ENCODE measurements around the gene COMMD9.
A peak's percentile ranks its signal among the peaks of the same experiment; 100 is the strongest.
"Not testable (repeated sequence)": the region's sequence is repeated elsewhere in the genome, so short reads cannot be mapped to it uniquely, and the experiment has no call there.

The COMMD9 gene

GRCh38 chr11:36289226-36289852, at the start of gene COMMD9:
TSS of gene COMMD9 (minus strand) at chr11:36289424. CDS start at chr11:36289412, 12 bp downstream.
- Histone ChIP-seq H3K4me1 (ENCODE audit: insufficient read depth, low read length) (no peaks in the 10 kb centered on the region), H3K36me3 (ENCODE audit: insufficient read depth, low read length) (no peaks in the 10 kb centered on the region), H3K9me3 (ENCODE audit: control insufficient read depth, insufficient read depth, low read length) (no peaks in the 10 kb centered on the region), H3K9ac (ENCODE audit: low read depth, low read length) (peak within 1 kb of the TSS; percentile 69)

- H3K36me3 ChIP-seq (ENCODE audit: insufficient read depth, low read length), result no peaks in the 10 kb centered on the region
- H3K9me3 ChIP-seq (ENCODE audit: control insufficient read depth, insufficient read depth, low read length), result no peaks in the 10 kb centered on the region; the same call in 1 of the 2 replicates
- H3K4me1 ChIP-seq (ENCODE audit: insufficient read depth, low read length), result no peaks in the 10 kb centered on the region
- no peak overlapping the region for H3K9ac ChIP-seq (ENCODE audit: low read depth, low read length)
Measured at GRCh38 chr11:36333897-36334296, 44.7 kb upstream of the COMMD9 start.

GRCh38 chr11:36333468-36333867, 44.2 kb upstream of the COMMD9 start:
- H3K9me3 ChIP-seq (ENCODE audit: control insufficient read depth, insufficient read depth, low read length), result no peaks in the 10 kb centered on the region; the same call in 1 of the 2 replicates
- no peaks in the 10 kb centered on the region for H3K36me3 ChIP-seq (ENCODE audit: insufficient read depth, low read length)
- H3K9ac ChIP-seq (ENCODE audit: low read depth, low read length), result no peak overlapping the region
- H3K4me1 ChIP-seq (ENCODE audit: insufficient read depth, low read length), result no peaks in the 10 kb centered on the region

GRCh38 chr11:36330411-36330810, 41.2 kb upstream of the COMMD9 start:
- no peaks in the 10 kb centered on the region for H3K36me3 ChIP-seq (ENCODE audit: insufficient read depth, low read length)
- H3K9ac ChIP-seq (ENCODE audit: low read depth, low read length), result no peak overlapping the region
- H3K4me1 ChIP-seq (ENCODE audit: insufficient read depth, low read length), result no peaks in the 10 kb centered on the region
- H3K9me3 ChIP-seq (ENCODE audit: control insufficient read depth, insufficient read depth, low read length), result no peaks in the 10 kb centered on the region; the same call in 1 of the 2 replicates

- H3K9me3 ChIP-seq (ENCODE audit: control insufficient read depth, insufficient read depth, low read length), result no peaks in the 10 kb centered on the region; the same call in 1 of the 2 replicates
- no peak overlapping the region for H3K9ac ChIP-seq (ENCODE audit: low read depth, low read length)
- H3K36me3 ChIP-seq (ENCODE audit: insufficient read depth, low read length), result no peaks in the 10 kb centered on the region
- H3K4me1 ChIP-seq (ENCODE audit: insufficient read depth, low read length), result no peaks in the 10 kb centered on the region
Measured at GRCh38 chr11:36328966-36329673, 39.9 kb upstream of the COMMD9 start.

GRCh38 chr11:36326524-36327419, 37.5 kb upstream of the COMMD9 start:
- no peaks in the 10 kb centered on the region; the same call in 1 of the 2 replicates for H3K9me3 ChIP-seq (ENCODE audit: control insufficient read depth, insufficient read depth, low read length)
- no peak overlapping the region for H3K9ac ChIP-seq (ENCODE audit: low read depth, low read length)
- no peaks in the 10 kb centered on the region for H3K4me1 ChIP-seq (ENCODE audit: insufficient read depth, low read length)
- H3K36me3 ChIP-seq (ENCODE audit: insufficient read depth, low read length), result no peaks in the 10 kb centered on the region

- H3K36me3 ChIP-seq (ENCODE audit: insufficient read depth, low read length); H3K9me3 ChIP-seq (ENCODE audit: control insufficient read depth, insufficient read depth, low read length); H3K9ac ChIP-seq (ENCODE audit: low read depth, low read length); H3K4me1 ChIP-seq (ENCODE audit: insufficient read depth, low read length): not testable (repeated sequence)
Measured at GRCh38 chr11:36325403-36325802, 36.2 kb upstream of the COMMD9 start.

- H3K9ac ChIP-seq (ENCODE audit: low read depth, low read length); H3K9me3 ChIP-seq (ENCODE audit: control insufficient read depth, insufficient read depth, low read length); H3K36me3 ChIP-seq (ENCODE audit: insufficient read depth, low read length); H3K4me1 ChIP-seq (ENCODE audit: insufficient read depth, low read length): not testable (repeated sequence)
Measured at GRCh38 chr11:36324956-36325355, 35.7 kb upstream of the COMMD9 start.

- no peaks in the 10 kb centered on the region for H3K9me3 ChIP-seq (ENCODE audit: control insufficient read depth, insufficient read depth, low read length)
- H3K4me1 ChIP-seq (ENCODE audit: insufficient read depth, low read length), result peaks cover 7% of the 10 kb centered on the region; the same call in 1 of the 2 replicates
- H3K36me3 ChIP-seq (ENCODE audit: insufficient read depth, low read length), result no peaks in the 10 kb centered on the region
- no peak overlapping the region for H3K9ac ChIP-seq (ENCODE audit: low read depth, low read length)
Measured at GRCh38 chr11:36317992-36318391, 28.8 kb upstream of the COMMD9 start.

- Histone ChIP-seq H3K9ac (ENCODE audit: low read depth, low read length) (no peak overlapping the region), H3K9me3 (ENCODE audit: control insufficient read depth, insufficient read depth, low read length) (no peaks in the 10 kb centered on the region), H3K36me3 (ENCODE audit: insufficient read depth, low read length) (no peaks in the 10 kb centered on the region), H3K4me1 (ENCODE audit: insufficient read depth, low read length) (peaks cover 7% of the 10 kb centered on the region; the same call in 1 of the 2 replicates)
Measured at GRCh38 chr11:36316049-36316448, 26.8 kb upstream of the COMMD9 start.

- Histone ChIP-seq H3K9ac (ENCODE audit: low read depth, low read length) (no peak overlapping the region), H3K4me1 (ENCODE audit: insufficient read depth, low read length) (peaks cover 5% of the 10 kb centered on the region; the same call in 1 of the 2 replicates), H3K36me3 (ENCODE audit: insufficient read depth, low read length) (no peaks in the 10 kb centered on the region), H3K9me3 (ENCODE audit: control insufficient read depth, insufficient read depth, low read length) (no peaks in the 10 kb centered on the region)
Measured at GRCh38 chr11:36314434-36314767, 25.2 kb upstream of the COMMD9 start.

- Histone ChIP-seq H3K36me3 (ENCODE audit: insufficient read depth, low read length) (no peaks in the 10 kb centered on the region), H3K4me1 (ENCODE audit: insufficient read depth, low read length) (peaks cover under 1% of the 10 kb centered on the region; the same call in 1 of the 2 replicates), H3K9ac (ENCODE audit: low read depth, low read length) (no peak overlapping the region), H3K9me3 (ENCODE audit: control insufficient read depth, insufficient read depth, low read length) (no peaks in the 10 kb centered on the region)
Measured at GRCh38 chr11:36313750-36314433, 24.7 kb upstream of the COMMD9 start.

GRCh38 chr11:36312611-36313472, 23.6 kb upstream of the COMMD9 start:
- no peak overlapping the region for H3K9ac ChIP-seq (ENCODE audit: low read depth, low read length)
- H3K9me3 ChIP-seq (ENCODE audit: control insufficient read depth, insufficient read depth, low read length), result no peaks in the 10 kb centered on the region
- H3K4me1 ChIP-seq (ENCODE audit: insufficient read depth, low read length), result no peaks in the 10 kb centered on the region
- H3K36me3 ChIP-seq (ENCODE audit: insufficient read depth, low read length), result no peaks in the 10 kb centered on the region

Measured in ES-I3 (cell line).